Hepatocyte (in vitro differentiated cells): ENCODE data around the gene DTHD1.

Source experiments
- CTCF ChIP-seq: fragments of 200-600 bp; sonication (generic); IDR thresholded peaks from 2 replicates; pipeline ENCODE4 v1.5.1; 2016; ENCODE audit warnings: antibody characterized with exemption, mild to moderate bottlenecking; ENCODE audit not compliant: poor library complexity
- EZH2 ChIP-seq: fragments of 200-600 bp; sonication (generic); IDR thresholded peaks from 2 replicates; pipeline ENCODE4 v1.6.1; 2016; ENCODE audit warnings: antibody characterized with exemption, mild to moderate bottlenecking, borderline replicate concordance

DNA sequence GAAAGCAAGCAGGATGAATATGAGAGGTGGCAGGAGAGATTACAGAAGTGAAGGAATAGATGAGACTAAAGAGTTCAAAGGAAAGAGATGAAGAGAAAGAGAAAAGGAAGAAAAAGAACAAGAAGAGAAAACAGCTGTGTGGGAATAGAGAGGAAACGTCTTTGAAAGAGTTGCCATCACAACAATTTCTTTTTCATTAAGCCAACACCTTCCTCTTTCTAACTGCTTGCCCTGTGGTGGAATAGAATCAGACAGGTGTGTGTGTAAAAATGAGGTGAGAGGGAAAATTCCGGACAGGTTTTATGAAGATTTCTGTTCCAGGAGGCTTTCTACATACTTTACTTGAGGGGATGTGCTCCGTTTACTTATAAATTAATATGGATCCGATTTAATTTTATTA is 28.8 kb downstream of the DTHD1 start:
- TF ChIP-seq CTCF (no peak), EZH2 (no peak)
